Activated T-cell treated with anti-CD3 and anti-CD28 coated beads for 4 hours (primary cell): ENCODE results near the gene DPM2.
A peak's percentile ranks its signal among the peaks of the same experiment; 100 is the strongest.

Experiments used
- DNase-seq: peaks from one replicate; pipeline ENCODE4 v3.0.0-alpha.2; 2020

DPM2 gene

DNA sequence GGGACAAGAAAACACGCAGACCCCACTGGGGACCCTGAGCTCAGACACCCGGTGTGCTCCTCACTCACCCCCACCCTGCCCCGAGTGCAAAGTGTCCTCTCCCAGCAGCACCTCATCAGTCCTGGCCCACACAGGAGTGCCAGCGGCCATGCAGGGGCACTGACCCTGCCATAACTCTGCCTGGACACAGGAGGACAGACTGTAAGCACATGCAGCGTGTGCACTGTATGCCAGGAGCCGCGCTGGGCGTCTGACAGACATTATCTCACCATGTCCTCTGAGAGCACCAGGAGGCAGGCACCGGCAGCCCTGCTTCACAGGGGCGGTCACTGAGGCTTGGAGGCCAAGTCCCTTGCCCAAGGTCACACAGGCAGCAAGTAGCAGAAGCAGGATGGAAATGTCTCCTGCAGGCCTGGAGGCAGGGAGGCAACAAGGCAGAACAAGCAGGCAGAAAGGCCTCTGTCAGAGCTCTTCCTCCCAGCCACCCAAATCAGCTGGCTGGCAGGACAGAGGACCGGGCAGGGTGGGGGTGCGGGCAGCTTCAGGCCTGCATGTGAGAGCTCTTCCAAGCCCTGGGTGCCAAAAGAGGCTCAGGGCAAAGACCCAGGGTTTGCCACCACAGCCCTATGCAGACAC lies 34.7 kb upstream of the DPM2 start:
- no peak for DNase-seq

- DNase-seq, result no peak
Measured at GRCh38 chr9:127971357-127972235, 33.9 kb upstream of the DPM2 start.

GRCh38 chr9:127970401-127971313 lies 33.0 kb upstream of the DPM2 start:
- peak; percentile 40 for DNase-seq

DNA sequence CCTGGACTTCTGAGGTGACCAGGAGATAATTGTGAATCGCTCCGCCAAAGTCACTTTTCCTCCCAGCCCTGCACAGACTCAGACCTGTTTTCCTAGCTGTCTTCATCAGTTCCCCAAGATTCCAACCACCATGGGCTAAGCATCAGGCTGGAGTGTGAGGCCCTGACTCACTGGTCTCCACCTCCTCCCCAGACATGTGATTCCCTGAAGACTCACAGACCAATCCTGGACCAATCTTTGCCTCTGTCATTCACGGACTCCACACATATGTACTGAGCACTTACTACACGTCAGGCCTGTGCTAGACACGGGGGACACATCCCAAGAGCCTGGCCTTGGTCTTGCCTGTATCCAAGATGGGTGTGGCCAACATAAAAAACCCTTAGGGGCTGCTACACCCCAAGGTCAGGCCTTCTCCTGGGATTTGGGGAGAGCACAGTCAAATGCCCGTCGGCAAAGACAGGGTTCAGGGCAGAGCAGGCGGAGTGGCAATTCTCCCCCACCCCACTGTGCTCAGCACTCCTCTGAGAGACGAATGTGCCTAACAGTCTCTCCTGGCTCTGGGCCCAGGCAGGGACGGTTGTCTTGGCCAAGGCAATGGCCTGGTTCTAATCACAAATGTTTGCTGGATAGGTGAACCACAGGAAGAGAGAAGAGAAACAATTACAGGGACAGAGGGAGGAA lies 31.2 kb upstream of the DPM2 start:
- DNase-seq, result no peak

- peak; percentile 39 for DNase-seq
Measured at GRCh38 chr9:127968042-127968441, 30.4 kb upstream of the DPM2 start.

- DNase-seq, result no peak
Measured at GRCh38 chr9:127967151-127967809, 29.6 kb upstream of the DPM2 start.

DNA sequence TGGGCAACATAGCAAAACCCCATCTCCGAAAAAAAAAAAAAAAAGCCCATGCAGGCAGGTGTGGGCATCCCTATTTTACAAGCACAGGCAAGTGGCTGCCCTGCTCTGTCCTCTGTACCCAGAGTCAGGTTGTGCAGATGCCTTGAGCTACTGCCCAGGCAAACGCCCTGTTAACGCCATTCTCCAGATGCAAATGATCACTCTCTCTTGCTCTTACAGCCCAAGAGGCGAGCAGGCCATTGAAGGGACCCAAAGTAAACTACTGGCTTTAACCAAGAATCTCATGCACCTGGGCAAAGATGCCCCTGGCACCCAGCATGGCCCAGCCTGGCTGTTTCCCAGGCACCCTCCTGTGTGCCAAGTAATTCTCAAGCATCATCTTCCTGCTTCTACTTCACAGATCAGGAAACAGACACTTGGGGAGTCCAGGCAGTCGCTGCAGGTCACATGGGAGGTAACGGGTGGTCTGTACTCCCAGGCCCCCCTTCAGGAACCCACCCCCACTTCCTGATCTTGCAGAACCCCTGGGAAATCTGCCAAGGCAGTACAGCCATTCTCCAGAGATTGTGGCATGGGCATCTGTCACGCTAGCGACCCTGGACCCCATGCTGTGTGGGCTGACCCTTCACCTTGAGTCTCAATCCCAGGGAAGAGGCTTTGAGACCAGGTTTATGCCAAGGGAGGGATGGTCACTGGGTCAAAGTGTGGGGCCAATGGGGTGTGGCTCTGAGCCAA lies 28.9 kb upstream of the DPM2 start:
- DNase-seq, result no peak

DNA sequence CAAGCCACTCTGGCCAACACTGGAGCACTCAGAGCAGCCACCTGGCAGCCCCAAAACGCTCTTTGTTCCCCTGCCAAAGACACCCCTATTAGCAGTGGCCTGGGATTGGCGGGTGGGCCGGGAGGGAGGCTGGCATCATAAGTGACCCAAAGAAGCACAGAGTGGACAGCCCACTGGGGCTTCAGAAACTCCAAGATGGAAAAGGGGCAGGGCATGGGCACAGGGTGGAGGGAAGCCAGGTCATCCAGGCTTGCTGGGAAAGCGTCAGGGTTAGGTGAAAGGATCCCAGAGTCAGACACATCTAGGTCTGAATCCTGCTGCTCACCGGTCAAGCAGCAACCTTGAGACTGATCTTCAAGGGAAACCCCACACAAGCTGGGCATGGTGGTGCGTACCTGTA lies 28.3 kb upstream of the DPM2 start:
- no peak for DNase-seq

DNA sequence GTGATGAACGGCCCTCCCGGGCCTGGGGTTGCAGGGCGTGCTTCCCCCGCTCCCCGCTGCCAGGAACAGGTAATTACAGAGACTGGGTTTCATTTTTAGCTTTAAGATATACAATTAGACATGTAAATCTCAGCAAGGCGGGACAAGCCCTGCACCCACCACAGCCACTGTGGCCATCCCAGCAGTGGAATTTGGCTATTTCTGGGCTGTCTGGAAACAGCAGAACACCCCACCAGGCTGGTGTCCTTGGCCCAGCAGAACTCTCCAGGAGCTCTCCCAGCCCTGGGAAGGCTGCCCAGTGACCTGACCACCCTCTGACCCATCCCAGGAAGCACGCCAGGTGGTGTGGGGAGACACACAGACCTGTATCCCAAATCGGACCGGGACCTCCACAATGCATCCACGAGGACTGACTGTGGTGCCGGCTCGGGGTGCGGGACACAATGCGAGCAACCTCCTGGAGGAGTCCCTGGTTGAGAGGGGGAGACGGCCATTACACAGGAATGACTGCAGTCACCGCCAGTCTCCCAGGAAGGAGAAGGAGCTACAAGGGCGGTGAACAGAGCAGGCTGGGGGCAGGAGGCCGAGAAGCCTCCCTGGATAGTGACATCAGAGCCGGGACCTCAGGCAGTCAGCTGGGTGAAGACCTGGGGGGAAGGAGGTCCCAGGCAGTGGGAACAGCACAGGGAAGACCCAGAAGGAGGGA lies 25.9 kb upstream of the DPM2 start:
- no peak for DNase-seq

GRCh38 chr9:127963041-127963358 lies 25.3 kb upstream of the DPM2 start:
- no peak for DNase-seq

DNA sequence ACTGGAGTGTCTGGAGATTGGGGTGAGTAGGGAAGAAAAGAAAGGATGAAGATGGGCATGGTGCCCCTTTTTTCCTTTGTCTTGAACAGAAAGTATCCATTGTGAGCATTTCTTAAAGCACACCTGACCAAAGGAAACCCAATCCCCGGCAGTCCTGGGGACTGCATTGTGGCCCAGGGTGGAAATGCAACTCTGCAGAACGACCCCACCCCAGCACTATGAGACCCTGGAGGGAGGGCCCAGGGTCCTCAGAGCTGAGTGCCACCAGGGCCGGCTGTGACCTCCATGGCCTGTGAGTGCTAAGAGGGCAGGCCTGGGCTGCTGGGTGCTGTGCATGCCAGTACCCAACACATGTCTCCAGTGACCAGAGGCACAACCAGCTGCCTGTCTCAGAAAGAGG lies 24.6 kb upstream of the DPM2 start:
- no peak for DNase-seq

DNA sequence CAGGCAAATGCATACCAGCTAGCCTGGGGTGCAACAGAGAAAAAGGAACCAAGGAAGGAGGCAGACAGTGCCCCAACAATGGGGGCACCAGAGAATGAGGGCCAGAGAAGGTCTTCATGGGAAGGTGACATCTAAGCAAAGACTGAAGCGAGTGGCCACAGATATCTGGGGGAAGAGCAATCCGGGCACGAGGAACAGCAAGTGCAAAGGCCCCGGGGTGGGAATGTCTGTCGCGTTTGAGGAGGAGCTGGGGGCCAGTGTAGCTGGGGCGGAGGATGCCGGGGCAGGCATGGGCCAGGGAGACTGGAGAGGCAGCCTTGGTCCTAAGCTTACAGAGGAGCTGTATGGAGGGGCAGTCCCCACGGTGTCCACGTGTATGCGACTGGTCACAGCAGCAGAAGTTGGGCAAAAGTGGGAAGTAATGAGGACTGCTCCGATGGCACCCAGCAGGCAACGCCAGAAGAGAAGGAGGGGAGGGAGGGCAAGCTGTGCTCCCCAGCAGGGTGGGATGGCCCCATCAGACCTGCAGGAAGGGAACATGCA lies 24.0 kb upstream of the DPM2 start:
- DNase-seq, result no peak

DNA sequence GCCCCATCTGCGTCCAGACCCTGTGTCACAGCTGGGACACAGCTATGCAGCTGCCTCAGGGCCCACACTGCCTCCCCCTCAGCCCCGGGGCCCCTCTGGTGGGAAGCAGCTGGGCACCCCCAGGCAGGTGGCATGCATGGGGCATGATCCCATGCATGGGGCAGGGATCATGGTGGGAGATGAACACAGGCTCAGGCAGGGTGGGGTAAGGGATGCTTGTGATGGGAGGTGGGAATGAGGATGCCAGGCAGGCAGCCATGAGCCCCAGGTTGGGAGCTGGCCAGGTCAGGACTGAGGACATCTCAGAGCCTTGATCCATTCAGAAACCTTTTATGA lies 23.5 kb upstream of the DPM2 start:
- DNase-seq, result no peak

DNA sequence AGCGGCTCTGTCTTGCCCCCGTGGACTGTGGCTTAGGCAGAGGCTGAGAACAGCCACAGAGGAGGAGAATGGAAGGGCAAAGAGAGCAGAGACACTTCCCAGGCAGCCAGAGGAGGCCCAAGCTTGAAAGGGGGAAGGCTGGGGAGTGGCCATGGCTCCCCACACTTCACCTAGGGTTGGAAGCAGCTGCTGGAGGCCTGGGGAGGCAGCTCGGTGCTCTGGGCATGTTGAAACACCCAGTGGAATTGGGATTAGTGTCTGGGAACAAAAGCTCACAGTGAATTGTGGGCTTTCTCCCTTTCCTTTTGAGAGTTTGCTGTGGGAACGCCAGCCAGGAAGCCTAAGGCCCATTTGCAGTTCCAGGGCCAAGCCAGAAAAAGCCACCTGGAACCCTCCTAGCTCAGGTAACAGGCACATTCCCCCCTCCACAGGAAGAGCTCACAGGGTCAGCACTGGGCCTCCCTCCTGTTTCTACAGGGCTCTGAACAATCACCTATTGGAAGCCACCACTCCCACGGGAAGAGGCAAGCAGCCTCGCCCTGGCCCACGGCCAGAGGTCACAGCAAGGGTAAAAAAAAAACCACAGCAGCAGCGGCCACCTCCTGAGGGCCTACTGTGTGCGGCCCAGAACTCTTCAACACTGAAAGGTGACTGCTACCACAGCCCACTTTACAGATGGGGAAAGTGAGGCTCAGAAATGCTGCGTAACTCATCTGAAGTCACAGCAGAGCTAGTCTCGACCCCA lies 22.9 kb upstream of the DPM2 start:
- DNase-seq, result no peak

DNA sequence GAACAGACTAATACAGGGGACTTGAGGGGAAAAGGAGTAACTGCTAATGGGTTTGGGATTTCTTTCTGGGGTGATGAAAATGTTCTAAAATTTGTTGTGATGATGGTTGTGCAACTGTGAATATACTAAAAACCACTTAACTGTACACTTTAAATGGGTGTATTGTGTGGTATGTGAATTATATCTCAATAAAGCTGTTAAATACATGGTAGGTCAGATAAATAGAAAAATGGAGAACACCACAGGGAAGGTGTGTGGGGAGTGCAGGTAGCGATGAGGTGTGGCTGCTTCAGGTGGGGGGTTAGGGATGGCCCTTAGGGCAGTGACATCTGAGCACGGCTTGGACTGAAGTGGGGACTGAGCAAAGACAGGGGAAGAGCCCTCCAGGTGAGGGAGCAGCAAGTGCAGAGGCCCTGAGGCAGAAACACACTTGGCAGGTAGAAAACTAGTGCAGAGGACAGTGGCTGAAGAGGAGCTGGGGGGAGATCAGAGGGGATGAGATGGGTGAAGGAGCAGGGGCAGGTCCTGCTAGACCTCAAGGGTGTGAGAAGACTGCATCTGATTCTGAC lies 22.3 kb upstream of the DPM2 start:
- no peak for DNase-seq

- no peak for DNase-seq
Measured at GRCh38 chr9:127959398-127959797, 21.7 kb upstream of the DPM2 start.

- DNase-seq, result no peak
Measured at GRCh38 chr9:127958728-127959127, 21.1 kb upstream of the DPM2 start.

- DNase-seq, result peak; percentile 84
Measured at GRCh38 chr9:127955294-127956015, 17.8 kb upstream of the DPM2 start.

DNA sequence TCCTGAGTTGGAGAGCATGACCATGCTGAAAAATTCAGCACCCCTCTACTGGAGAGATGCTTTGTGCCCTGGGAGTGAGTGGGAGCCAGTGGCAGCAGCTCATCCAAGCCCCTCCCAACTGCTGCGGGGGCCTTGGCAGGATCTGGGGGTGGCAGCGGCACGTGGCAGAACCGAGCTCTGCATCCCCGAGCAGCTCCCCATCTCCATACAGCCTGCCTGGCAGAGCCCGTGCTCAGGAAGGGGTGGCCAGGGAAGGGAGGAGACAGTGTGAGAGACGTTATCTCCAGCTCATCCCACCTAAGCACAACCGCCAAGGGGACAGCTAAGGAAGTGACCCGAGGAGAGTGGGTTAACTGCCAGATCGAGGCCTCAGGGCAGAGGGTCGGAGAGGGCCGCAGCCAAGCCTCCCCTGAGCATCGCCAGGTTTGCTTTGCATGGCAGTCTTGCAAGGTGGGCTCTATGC lies 17.2 kb upstream of the DPM2 start:
- no peak for DNase-seq
